ENCODE data around the gene GGNBP2.

DNA sequence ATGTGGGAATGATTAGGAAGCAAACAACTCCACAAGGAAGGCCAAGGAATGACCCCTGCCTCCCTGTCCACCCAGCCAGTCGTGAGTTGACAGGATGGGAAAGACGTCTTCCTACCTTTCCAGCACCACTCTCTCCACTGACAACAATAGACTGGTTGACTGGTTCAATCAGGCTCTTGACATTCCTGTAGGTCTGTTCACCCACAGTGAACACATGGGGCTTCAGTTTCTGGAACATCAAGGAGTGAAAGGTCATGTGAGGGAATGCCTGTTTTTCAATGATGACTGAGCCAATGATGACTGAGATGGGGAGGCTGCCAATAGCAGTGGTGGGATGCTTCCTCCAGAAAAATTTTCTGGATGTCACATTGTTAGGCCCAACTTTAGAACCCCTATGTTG lies 19.6 kb upstream of the GGNBP2 start:
- TF ChIP-seq, protein P1, sequence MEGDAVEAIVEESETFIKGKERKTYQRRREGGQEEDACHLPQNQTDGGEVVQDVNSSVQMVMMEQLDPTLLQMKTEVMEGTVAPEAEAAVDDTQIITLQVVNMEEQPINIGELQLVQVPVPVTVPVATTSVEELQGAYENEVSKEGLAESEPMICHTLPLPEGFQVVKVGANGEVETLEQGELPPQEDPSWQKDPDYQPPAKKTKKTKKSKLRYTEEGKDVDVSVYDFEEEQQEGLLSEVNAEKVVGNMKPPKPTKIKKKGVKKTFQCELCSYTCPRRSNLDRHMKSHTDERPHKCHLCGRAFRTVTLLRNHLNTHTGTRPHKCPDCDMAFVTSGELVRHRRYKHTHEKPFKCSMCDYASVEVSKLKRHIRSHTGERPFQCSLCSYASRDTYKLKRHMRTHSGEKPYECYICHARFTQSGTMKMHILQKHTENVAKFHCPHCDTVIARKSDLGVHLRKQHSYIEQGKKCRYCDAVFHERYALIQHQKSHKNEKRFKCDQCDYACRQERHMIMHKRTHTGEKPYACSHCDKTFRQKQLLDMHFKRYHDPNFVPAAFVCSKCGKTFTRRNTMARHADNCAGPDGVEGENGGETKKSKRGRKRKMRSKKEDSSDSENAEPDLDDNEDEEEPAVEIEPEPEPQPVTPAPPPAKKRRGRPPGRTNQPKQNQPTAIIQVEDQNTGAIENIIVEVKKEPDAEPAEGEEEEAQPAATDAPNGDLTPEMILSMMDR (IDR thresholded peaks at IDR 0.05) = no peak
- no peak for TF ChIP-seq POLR2AphosphoS5 (IDR thresholded peaks at IDR 0.05)
- TF ChIP-seq EP300 (IDR thresholded peaks at IDR 0.05) = no peak

Measured in sigmoid colon (tissue), 4 donors.